ENCODE data around the gene PIANP.

Gene PIANP

GRCh38 chr12:6672143-6672542 lies 28.5 kb downstream of the PIANP start:
- in situ Hi-C loops (cut with MboI; ENCODE audit: low sequenced_read_pairs) = no loop called here

- in situ Hi-C loops (cut with MboI; ENCODE audit: low sequenced_read_pairs) = no loop called here
Measured at GRCh38 chr12:6667559-6668210, 32.9 kb downstream of the PIANP start.

GRCh38 chr12:6666211-6666610 lies 34.4 kb downstream of the PIANP start:
- in situ Hi-C loops (cut with MboI; ENCODE audit: low sequenced_read_pairs) = no loop called here

- in situ Hi-C loops (cut with MboI; ENCODE audit: low sequenced_read_pairs) = no loop called here
Measured at GRCh38 chr12:6664902-6665301, 35.7 kb downstream of the PIANP start.

GRCh38 chr12:6662906-6663742 lies 37.5 kb downstream of the PIANP start, which contains the start of gene ING4:
ING4 (minus strand) TSS chr12:6663119; CDS start chr12:6663101, 18 bp downstream.
- in situ Hi-C loops (cut with MboI; ENCODE audit: low sequenced_read_pairs) = no loop called here

GRCh38 chr12:6662602-6662905 lies 38.1 kb downstream of the PIANP start:
- in situ Hi-C loops (cut with MboI; ENCODE audit: low sequenced_read_pairs) = no loop called here

- in situ Hi-C loops (cut with MboI; ENCODE audit: low sequenced_read_pairs) = no loop called here
Measured at GRCh38 chr12:6653987-6654386, 46.6 kb downstream of the PIANP start.

- in situ Hi-C loops (cut with MboI; ENCODE audit: low sequenced_read_pairs) = no loop called here
Measured at GRCh38 chr12:6653342-6653741, 47.3 kb downstream of the PIANP start.

GRCh38 chr12:6652391-6652790 lies 48.2 kb downstream of the PIANP start:
- in situ Hi-C loops (cut with MboI; ENCODE audit: low sequenced_read_pairs) = no loop called here

- in situ Hi-C loops (cut with MboI; ENCODE audit: low sequenced_read_pairs) = no loop called here
Measured at GRCh38 chr12:6650832-6651231, 49.8 kb downstream of the PIANP start.

GRCh38 chr12:6647083-6647604 lies 53.5 kb downstream of the PIANP start, which contains the start of gene ACRBP:
ACRBP (minus strand) TSS chr12:6647432; CDS start chr12:6647366, 66 bp downstream.
- in situ Hi-C loops (cut with MboI; ENCODE audit: low sequenced_read_pairs) = no loop called here

GRCh38 chr12:6646276-6647082 lies 54.1 kb downstream of the PIANP start:
- in situ Hi-C loops (cut with MboI; ENCODE audit: low sequenced_read_pairs) = no loop called here

GRCh38 chr12:6644903-6645302 lies 55.7 kb downstream of the PIANP start:
- in situ Hi-C loops (cut with MboI; ENCODE audit: low sequenced_read_pairs) = no loop called here

- in situ Hi-C loops (cut with MboI; ENCODE audit: low sequenced_read_pairs) = no loop called here
Measured at GRCh38 chr12:6644257-6644596, 56.4 kb downstream of the PIANP start.
